ENCODE data around the gene TBC1D5.

- no peak for TF ChIP-seq POLR2A (IDR thresholded peaks at IDR 0.05; ENCODE audit: low read depth, low read length)
- TF ChIP-seq POLR2AphosphoS5 (IDR thresholded peaks at IDR 0.05; ENCODE audit: low read depth, low read length): no peak
- TF ChIP-seq TAF1 (IDR thresholded peaks at IDR 0.05; ENCODE audit: low read depth, low read length): no peak
- TF ChIP-seq SPI1 (IDR thresholded peaks at IDR 0.05; ENCODE audit: low read depth, low read length): no peak
- TF ChIP-seq POU2F2 (IDR thresholded peaks at IDR 0.05; ENCODE audit: low read depth, low read length): no peak
- TF ChIP-seq PAX5 (IDR thresholded peaks at IDR 0.05; ENCODE audit: insufficient read depth, low read length, severe bottlenecking): no peak
These were observed 224.0 kb downstream of the TBC1D5 start for GRCh38 chr3:17518189-17519059.
